Measurements from ENCODE around the gene PRKCH.

DNA sequence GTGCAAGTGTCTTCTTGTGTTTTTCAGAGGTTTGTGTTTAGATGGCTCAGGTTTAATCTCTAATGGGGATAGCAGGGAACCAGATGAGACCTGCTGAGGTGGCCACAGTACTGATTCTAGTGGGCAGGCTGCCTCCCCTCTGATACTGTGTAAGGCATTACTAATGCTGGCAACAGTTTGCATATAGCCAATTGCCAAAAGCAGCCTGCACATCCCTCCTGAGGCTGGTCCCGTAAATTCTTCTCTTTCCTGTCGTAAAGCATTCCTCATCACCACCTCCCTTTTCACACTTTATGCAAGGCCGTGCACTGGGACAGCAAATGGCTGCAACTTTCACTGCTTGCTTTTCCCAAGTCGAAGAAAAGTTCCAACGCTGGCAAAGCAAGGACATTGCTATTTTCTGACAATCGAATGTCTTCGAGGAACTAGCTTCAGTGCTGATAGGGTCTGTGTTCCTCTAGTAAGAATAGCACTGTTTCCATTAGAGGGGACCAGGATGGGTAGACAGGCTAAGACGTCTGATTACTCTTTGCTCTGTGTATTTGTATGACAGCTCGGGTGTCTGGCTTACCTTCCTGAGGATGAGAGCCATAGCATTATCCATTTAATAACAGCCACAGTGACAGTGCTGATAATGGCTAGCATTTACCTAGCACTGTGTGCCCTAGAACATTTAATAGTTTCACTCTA, 195.7 kb downstream of the PRKCH start:
- TF ChIP-seq POLR2A (IDR thresholded peaks at IDR 0.05; ENCODE audit: low read length) (no peak), GATA1 (IDR thresholded peaks at IDR 0.05; ENCODE audit: low read depth, low read length) (no peak)
